ENCODE data around the gene PRELID2.

PRELID2 gene

GRCh38 chr5:145787996-145788395 lies 47.1 kb downstream of the PRELID2 start:
- no peak for TF ChIP-seq REST (IDR thresholded peaks at IDR 0.05; ENCODE audit: insufficient read depth in 1 of 2, low read depth in 2 of 2, low read length in 2 of 2)
- TF ChIP-seq TAF1 (IDR thresholded peaks at IDR 0.05; ENCODE audit: borderline replicate concordance, insufficient read depth, low read length), result no peak
- no peak for TF ChIP-seq POLR2AphosphoS5 (IDR thresholded peaks at IDR 0.05; ENCODE audit: low read depth, low read length)
- TF ChIP-seq SIN3A (IDR thresholded peaks at IDR 0.05; ENCODE audit: borderline replicate concordance, insufficient read depth, low read length), result no peak
- no peak for TF ChIP-seq FOXP2 (optimal IDR thresholded peaks at IDR 0.05; ENCODE audit: borderline replicate concordance, extremely low read depth, extremely low read length, insufficient read depth)

- TF ChIP-seq TAF1 (IDR thresholded peaks at IDR 0.05; ENCODE audit: borderline replicate concordance, insufficient read depth, low read length), result no peak
- TF ChIP-seq POLR2AphosphoS5 (IDR thresholded peaks at IDR 0.05; ENCODE audit: low read depth, low read length), result no peak
- TF ChIP-seq REST (IDR thresholded peaks at IDR 0.05; ENCODE audit: insufficient read depth in 1 of 2, low read depth in 2 of 2, low read length in 2 of 2), result no peak
- TF ChIP-seq SIN3A (IDR thresholded peaks at IDR 0.05; ENCODE audit: borderline replicate concordance, insufficient read depth, low read length), result no peak
- TF ChIP-seq FOXP2 (optimal IDR thresholded peaks at IDR 0.05; ENCODE audit: borderline replicate concordance, extremely low read depth, extremely low read length, insufficient read depth), result no peak
Observed at GRCh38 chr5:145787507-145787906, 47.6 kb downstream of the PRELID2 start.

GRCh38 chr5:145787001-145787400 lies 48.1 kb downstream of the PRELID2 start:
- TF ChIP-seq FOXP2 (optimal IDR thresholded peaks at IDR 0.05; ENCODE audit: borderline replicate concordance, extremely low read depth, extremely low read length, insufficient read depth) (no peak), POLR2AphosphoS5 (IDR thresholded peaks at IDR 0.05; ENCODE audit: low read depth, low read length) (no peak), REST (IDR thresholded peaks at IDR 0.05; ENCODE audit: insufficient read depth in 1 of 2, low read depth in 2 of 2, low read length in 2 of 2) (no peak), SIN3A (IDR thresholded peaks at IDR 0.05; ENCODE audit: borderline replicate concordance, insufficient read depth, low read length) (no peak), TAF1 (IDR thresholded peaks at IDR 0.05; ENCODE audit: borderline replicate concordance, insufficient read depth, low read length) (no peak)

GRCh38 chr5:145780982-145781381 lies 54.2 kb downstream of the PRELID2 start:
- TF ChIP-seq REST (IDR thresholded peaks at IDR 0.05; ENCODE audit: insufficient read depth in 1 of 2, low read depth in 2 of 2, low read length in 2 of 2) (no peak), POLR2AphosphoS5 (IDR thresholded peaks at IDR 0.05; ENCODE audit: low read depth, low read length) (no peak), SIN3A (IDR thresholded peaks at IDR 0.05; ENCODE audit: borderline replicate concordance, insufficient read depth, low read length) (no peak), TAF1 (IDR thresholded peaks at IDR 0.05; ENCODE audit: borderline replicate concordance, insufficient read depth, low read length) (no peak), FOXP2 (optimal IDR thresholded peaks at IDR 0.05; ENCODE audit: borderline replicate concordance, extremely low read depth, extremely low read length, insufficient read depth) (no peak)

Data from PFSK-1 (cell line).